GM12865 (cell line): ENCODE results near the gene HSP90AB1.

Experiments used
- DNase-seq: peaks from one replicate; pipeline ENCODE4 v3.0.0; 2010; ENCODE audit warnings: low read depth
- H3K4me3 ChIP-seq: 2 replicates; pipeline ENCODE4 v1.5.1; 2011; ENCODE audit warnings: mild to moderate bottlenecking, low read depth, low read length, control low read depth
- CTCF ChIP-seq: IDR thresholded peaks from 2 replicates; pipeline ENCODE4 v1.5.1; 2011; ENCODE audit warnings: low read length, control low read depth, low read depth, inconsistent platforms; ENCODE audit not compliant: insufficient read depth; ENCODE audit errors: missing control alignments

Gene HSP90AB1

GRCh38 chr6:44289726-44290260 is 42.9 kb downstream of the HSP90AB1 start:
- TF ChIP-seq CTCF = no peak
- no peak overlapping the region for H3K4me3 ChIP-seq
- DNase-seq = no peak

- no peak for DNase-seq
- TF ChIP-seq CTCF = no peak
- no peak overlapping the region for H3K4me3 ChIP-seq
Measured at GRCh38 chr6:44291841-44292240, 44.9 kb downstream of the HSP90AB1 start.

- no peak for DNase-seq
- H3K4me3 ChIP-seq = no peak overlapping the region
- TF ChIP-seq CTCF = no peak
Measured at GRCh38 chr6:44292661-44293365, 45.9 kb downstream of the HSP90AB1 start.

GRCh38 chr6:44294832-44295791 is 48.2 kb downstream of the HSP90AB1 start:
- H3K4me3 ChIP-seq = no peak overlapping the region
- no peak for DNase-seq
- no peak for TF ChIP-seq CTCF

- TF ChIP-seq CTCF = no peak
- DNase-seq = no peak
- no peak overlapping the region for H3K4me3 ChIP-seq
Measured at GRCh38 chr6:44297063-44298038, 50.5 kb downstream of the HSP90AB1 start.
